SU-DHL-6 (cell line): ENCODE measurements around the gene LRP6.

ENCODE experiments used
- H2AFZ ChIP-seq: fragments of 200-600 bp; sonication (generic); 2 replicates; pipeline ENCODE4 v1.6.1; 2014; ENCODE audit warnings: low read depth, mild to moderate bottlenecking, moderate library complexity, mixed read lengths, antibody characterized with exemption, low read length; ENCODE audit not compliant: severe bottlenecking
- H3F3A ChIP-seq: fragments of 200-600 bp; shearing (Covaris generic); 2 replicates; pipeline ENCODE4 v1.6.0; 2016; ENCODE audit warnings: antibody characterized with exemption, mild to moderate bottlenecking; ENCODE audit not compliant: insufficient read depth
- H3K27ac ChIP-seq: fragments of 200-600 bp; sonication (generic); 2 replicates; pipeline ENCODE4 v1.5.1; 2016; ENCODE audit warnings: low read depth, mild to moderate bottlenecking, low read length, moderate library complexity, mixed read lengths
- H3K27me3 ChIP-seq: fragments of 200-600 bp; sonication (generic), shearing (Covaris generic); 2 replicates; pipeline ENCODE4 v1.6.0; 2014; ENCODE audit warnings: mild to moderate bottlenecking, low read length
- H3K36me3 ChIP-seq: fragments of 200-600 bp; sonication (generic); 2 replicates; pipeline ENCODE4 v1.6.1; 2014; ENCODE audit warnings: mild to moderate bottlenecking, low read length, mixed read lengths
- H3K4me2 ChIP-seq: fragments of 300-600, 200-600 bp; shearing (Covaris generic), sonication (generic); 2 replicates; pipeline ENCODE4 v1.6.0; 2014; ENCODE audit warnings: low read length, low read depth, mild to moderate bottlenecking; ENCODE audit not compliant: poor library complexity, severe bottlenecking
- H3K4me3 ChIP-seq: fragments of 200-600 bp; sonication (generic); 2 replicates; pipeline ENCODE4 v1.5.1; 2014; ENCODE audit warnings: antibody characterized with exemption, low read length, mild to moderate bottlenecking, mixed read lengths; ENCODE audit not compliant: insufficient read depth, poor library complexity, severe bottlenecking
- H3K79me2 ChIP-seq: fragments of 200-600 bp; sonication (generic); 2 replicates; pipeline ENCODE4 v1.6.1; 2014; ENCODE audit warnings: mild to moderate bottlenecking, low read length, moderate library complexity; ENCODE audit not compliant: insufficient read depth
- H3K9ac ChIP-seq: fragments of 200-600 bp; sonication (generic); 2 replicates; pipeline ENCODE4 v1.7.0; 2014; ENCODE audit warnings: mild to moderate bottlenecking, low read length
- H3K9me2 ChIP-seq: fragments of 200-600 bp; sonication (generic); replicated peaks from 2 replicates; pipeline ENCODE4 v1.6.1; 2014; ENCODE audit warnings: low read length; ENCODE audit not compliant: insufficient read depth
- H3K9me3 ChIP-seq: fragments of 200-600 bp; sonication (generic); 2 replicates; pipeline ENCODE4 v1.6.1; 2014; ENCODE audit warnings: low read length, mixed read lengths; ENCODE audit not compliant: insufficient read depth
- H4K20me1 ChIP-seq: fragments of 200-600 bp; sonication (generic); 2 replicates; pipeline ENCODE4 v1.6.1; 2014; ENCODE audit warnings: low read depth, mild to moderate bottlenecking, antibody characterized with exemption, low read length, moderate library complexity, mixed read lengths
- EZH2phosphoT487 ChIP-seq: fragments of 200-600 bp; sonication (generic), shearing (Covaris generic); conservative IDR thresholded peaks from 2 replicates; pipeline ENCODE4 v1.6.1; 2018; ENCODE audit warnings: mild to moderate bottlenecking, antibody characterized with exemption, low read length, moderate library complexity, mixed read lengths
- TF ChIP-seq, protein P1 (sequence below): fragments of 200-600 bp; sonication (generic); IDR thresholded peaks from one replicate; pipeline ENCODE4 v1.5.1; 2017; ENCODE audit warnings: antibody characterized with exemption, mild to moderate bottlenecking, low read length, moderate library complexity; ENCODE audit not compliant: insufficient read depth, poor library complexity, severe bottlenecking

The LRP6 gene

DNA sequence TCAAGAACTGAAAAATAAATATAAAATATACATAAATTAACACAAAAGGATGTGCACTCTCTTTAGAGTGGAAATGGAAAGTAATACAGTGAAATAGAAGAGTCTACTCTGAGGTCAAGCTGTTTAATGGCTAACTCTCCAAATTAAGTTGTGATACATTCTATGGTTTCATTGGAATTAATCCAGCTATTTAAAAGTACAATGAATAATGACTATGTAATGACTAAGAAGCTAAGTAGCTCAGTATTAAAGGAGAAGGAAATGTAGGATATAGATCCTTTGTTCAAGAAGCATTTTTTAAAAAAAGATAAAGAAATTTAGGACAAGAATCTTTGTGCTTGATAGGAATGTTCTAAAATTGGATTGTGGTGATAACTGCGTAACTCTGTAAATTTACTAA lies 85.3 kb downstream of the LRP6 start:
- Histone ChIP-seq H3K79me2 (no peaks in the 10 kb centered on the region), H3K4me2 (no peak overlapping the region)
- TF ChIP-seq, protein P1, sequence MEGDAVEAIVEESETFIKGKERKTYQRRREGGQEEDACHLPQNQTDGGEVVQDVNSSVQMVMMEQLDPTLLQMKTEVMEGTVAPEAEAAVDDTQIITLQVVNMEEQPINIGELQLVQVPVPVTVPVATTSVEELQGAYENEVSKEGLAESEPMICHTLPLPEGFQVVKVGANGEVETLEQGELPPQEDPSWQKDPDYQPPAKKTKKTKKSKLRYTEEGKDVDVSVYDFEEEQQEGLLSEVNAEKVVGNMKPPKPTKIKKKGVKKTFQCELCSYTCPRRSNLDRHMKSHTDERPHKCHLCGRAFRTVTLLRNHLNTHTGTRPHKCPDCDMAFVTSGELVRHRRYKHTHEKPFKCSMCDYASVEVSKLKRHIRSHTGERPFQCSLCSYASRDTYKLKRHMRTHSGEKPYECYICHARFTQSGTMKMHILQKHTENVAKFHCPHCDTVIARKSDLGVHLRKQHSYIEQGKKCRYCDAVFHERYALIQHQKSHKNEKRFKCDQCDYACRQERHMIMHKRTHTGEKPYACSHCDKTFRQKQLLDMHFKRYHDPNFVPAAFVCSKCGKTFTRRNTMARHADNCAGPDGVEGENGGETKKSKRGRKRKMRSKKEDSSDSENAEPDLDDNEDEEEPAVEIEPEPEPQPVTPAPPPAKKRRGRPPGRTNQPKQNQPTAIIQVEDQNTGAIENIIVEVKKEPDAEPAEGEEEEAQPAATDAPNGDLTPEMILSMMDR = no peak

DNA sequence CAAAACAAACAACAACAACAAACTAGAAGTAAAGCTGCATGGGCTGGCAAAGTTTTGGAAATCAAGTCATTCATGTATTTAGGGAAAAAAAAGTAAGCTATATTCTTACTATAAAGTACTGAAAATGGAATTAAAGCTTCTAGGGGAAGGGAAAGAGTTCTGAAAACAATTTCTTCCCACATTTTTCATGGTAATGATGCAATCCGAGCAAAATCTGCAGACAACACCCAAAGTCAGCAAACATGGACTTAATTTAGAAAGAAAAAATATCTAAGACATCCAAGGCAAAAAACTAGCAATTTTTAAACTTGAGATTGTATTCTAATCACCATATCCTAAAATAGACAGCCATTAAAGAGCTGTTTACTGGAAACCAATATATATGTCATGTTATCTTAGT lies 86.3 kb downstream of the LRP6 start:
- no peak overlapping the region for H3K4me3 ChIP-seq
- TF ChIP-seq, protein P1 = no peak
- no peak for TF ChIP-seq EZH2phosphoT487
- H3K9ac ChIP-seq = no peak overlapping the region
- H3K9me3 ChIP-seq = no peaks in the 10 kb centered on the region
- H3K36me3 ChIP-seq = no peaks in the 10 kb centered on the region
- no peaks in the 10 kb centered on the region for H3K79me2 ChIP-seq
- no peak overlapping the region for H3K4me2 ChIP-seq
- H3K27ac ChIP-seq = no peak overlapping the region
- no peak overlapping the region for H2AFZ ChIP-seq
- no peaks in the 10 kb centered on the region for H4K20me1 ChIP-seq
- no peaks in the 10 kb centered on the region for H3K27me3 ChIP-seq
- H3K9me2 ChIP-seq = no peaks in the 10 kb centered on the region
- H3F3A ChIP-seq = no peaks in the 10 kb centered on the region

More for the DNA sequence above, 85.3 kb downstream of the LRP6 start:
- Histone ChIP-seq H3F3A (no peaks in the 10 kb centered on the region), H3K36me3 (no peaks in the 10 kb centered on the region), H2AFZ (no peak overlapping the region), H3K27ac (no peak overlapping the region), H3K4me3 (no peak overlapping the region), H4K20me1 (no peaks in the 10 kb centered on the region), H3K9me2 (no peaks in the 10 kb centered on the region), H3K27me3 (no peaks in the 10 kb centered on the region), H3K9ac (no peak overlapping the region), H3K9me3 (no peaks in the 10 kb centered on the region)

DNA sequence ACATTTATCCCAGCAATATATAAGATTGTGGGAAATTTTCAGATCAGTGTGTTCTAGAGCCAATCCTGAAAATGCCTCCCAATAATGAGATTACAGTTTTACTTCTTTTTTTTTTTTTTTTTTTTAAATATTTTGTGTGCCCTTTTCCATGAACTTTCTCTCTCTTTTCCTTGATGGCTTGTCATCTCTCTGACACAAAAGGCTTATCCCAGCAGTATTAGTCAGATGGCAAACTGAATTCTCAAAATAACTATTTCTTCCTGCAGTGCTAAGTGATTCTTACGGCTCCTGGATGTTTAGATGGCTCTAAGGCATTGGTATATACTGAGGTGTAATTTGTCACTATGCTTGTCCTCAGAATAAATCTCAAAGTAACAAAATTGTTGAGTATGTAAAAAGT lies 86.7 kb downstream of the LRP6 start:
- Histone ChIP-seq H3K9me3 (no peaks in the 10 kb centered on the region), H3K4me3 (no peak overlapping the region), H4K20me1 (no peaks in the 10 kb centered on the region), H3K27ac (no peak overlapping the region), H3K27me3 (no peaks in the 10 kb centered on the region), H3K36me3 (no peaks in the 10 kb centered on the region), H3K9me2 (no peaks in the 10 kb centered on the region), H2AFZ (no peak overlapping the region), H3K4me2 (no peak overlapping the region), H3K79me2 (no peaks in the 10 kb centered on the region), H3K9ac (no peak overlapping the region), H3F3A (no peaks in the 10 kb centered on the region)
- TF ChIP-seq EZH2phosphoT487 = no peak
- TF ChIP-seq, protein P1 = no peak

DNA sequence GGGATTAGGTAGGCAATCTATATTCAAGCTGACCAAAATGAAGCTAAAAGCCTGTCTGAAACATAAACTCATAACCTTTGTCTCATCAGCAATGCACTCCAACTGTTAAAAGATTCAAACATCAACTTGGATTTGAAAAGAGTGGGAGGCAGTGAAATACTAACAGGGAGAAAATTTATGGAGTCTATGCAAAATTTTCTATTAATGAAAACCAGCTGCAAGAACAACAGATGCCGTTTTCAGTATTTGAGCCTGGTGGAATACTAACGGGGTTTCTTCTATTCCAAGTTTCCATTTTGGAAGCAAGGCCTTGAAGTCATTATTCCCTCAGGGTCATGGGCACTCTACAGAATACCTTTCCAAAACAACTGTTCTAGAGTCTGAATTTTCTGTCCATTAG lies 88.3 kb downstream of the LRP6 start:
- Histone ChIP-seq H3K36me3 (no peaks in the 10 kb centered on the region), H3K4me2 (no peak overlapping the region), H2AFZ (no peak overlapping the region), H3K9ac (no peak overlapping the region), H3K9me2 (no peaks in the 10 kb centered on the region), H3K27ac (no peak overlapping the region), H4K20me1 (no peaks in the 10 kb centered on the region), H3F3A (no peaks in the 10 kb centered on the region), H3K9me3 (no peaks in the 10 kb centered on the region), H3K4me3 (no peak overlapping the region), H3K27me3 (no peaks in the 10 kb centered on the region), H3K79me2 (no peaks in the 10 kb centered on the region)
- TF ChIP-seq, protein P1 = no peak
- TF ChIP-seq EZH2phosphoT487 = no peak
